GM19438 (cell line): ENCODE results near the gene DUSP8.

Experiments used
- ATAC-seq: cut with Tn5 transposase; IDR thresholded peaks from one replicate; pipeline ENCODE4 v1.9.1; 2021; ENCODE audit warnings: low read depth; ENCODE audit not compliant: unreplicated experiment

DUSP8 gene

DNA sequence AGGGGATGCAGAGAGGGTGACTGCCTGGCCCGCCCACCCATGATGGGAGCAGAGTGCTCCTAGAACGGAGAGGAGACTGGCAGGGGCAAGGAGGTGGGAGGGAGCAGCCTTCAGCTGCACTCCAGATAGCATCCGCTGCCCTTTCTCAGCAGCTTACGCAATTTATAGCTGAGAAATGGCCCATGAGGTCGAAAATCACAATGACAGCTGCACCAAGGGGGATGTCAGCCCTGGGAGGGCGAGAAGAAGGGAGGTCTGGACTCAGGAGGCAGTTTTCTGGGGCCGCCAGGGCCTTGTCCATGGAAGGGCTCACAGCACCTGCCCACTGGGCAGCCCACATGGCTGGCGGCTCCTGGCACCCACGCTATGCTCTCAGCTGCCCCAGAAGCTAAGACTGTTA, 67.9 kb downstream of the DUSP8 start:
- ATAC-seq: no peak
